Kidney (tissue), 14 donors: ENCODE data around the gene FBXW4. TPM values are rescaled to one million over a fixed set of nuclear protein-coding genes. Genes with fewer than 3 reads are reported as not detected.
A peak's percentile ranks its signal among the peaks of the same experiment; 100 is the strongest.

Experiments
- DNase-seq, 5 donors: peaks; one replicate each; pipeline ENCODE4 v3.0.0-alpha.2; 2013 to 2020
- FAIRE-seq: peaks from 2 replicates; lab custom pipeline; 2012; peaks lifted over from hg19 to GRCh38; lab: Jason Lieb, UNC
- H3K27ac ChIP-seq, 2 donors: one replicate each; pipeline ENCODE4 v1.7.0; 2013; ENCODE audit warnings: low read depth in 2 of 2, low read length in 2 of 2, inconsistent platforms in 1 of 2
- H3K27me3 ChIP-seq: one replicate; pipeline ENCODE4 v1.7.1; 2013; ENCODE audit warnings: low read length, inconsistent platforms; ENCODE audit not compliant: control insufficient read depth, insufficient read depth
- H3K36me3 ChIP-seq, 3 donors: one replicate each; pipeline versions ENCODE4 v1.7.0 to v1.7.1; 2013; ENCODE audit warnings: low read length in 3 of 3, control low read depth in 1 of 3, inconsistent platforms in 1 of 3; ENCODE audit not compliant: insufficient read depth in 3 of 3, control insufficient read depth in 2 of 3
- H3K4me1 ChIP-seq, 3 donors: one replicate each; pipeline versions ENCODE4 v1.7.0 to v1.7.1; 2013; ENCODE audit warnings: low read length in 3 of 3, inconsistent platforms in 1 of 3, low read depth in 1 of 3; ENCODE audit not compliant: control insufficient read depth in 2 of 3, insufficient read depth in 2 of 3
- H3K4me3 ChIP-seq, 3 donors: one replicate each; pipeline versions ENCODE4 v1.7.0 to v1.8.1; 2013; ENCODE audit warnings: low read length in 3 of 3, control low read depth in 1 of 3, inconsistent platforms in 1 of 3
- H3K9ac ChIP-seq, 3 donors: one replicate each; pipeline versions ENCODE4 v1.7.0 to v1.7.1; 2013; ENCODE audit warnings: low read length in 3 of 3, control low read depth in 1 of 3, inconsistent platforms in 1 of 3
- H3K9me3 ChIP-seq, 3 donors: one replicate each; pipeline versions ENCODE4 v1.7.0 to v1.7.1; 2013; ENCODE audit warnings: low read length in 3 of 3, control low read depth in 1 of 3, inconsistent platforms in 1 of 3; ENCODE audit not compliant: control insufficient read depth in 2 of 3, insufficient read depth in 1 of 3
- intact Hi-C: fragments of 100-400 bp; cut with DNase I; formaldehyde crosslinking; loops from one replicate; pipeline ENCODE4 v1.11.1; 2022
- polyA plus RNA-seq: library from polyadenylated mRNA; stranded (reverse); fragments of 350-450 nt; fragmentation: Illumina TruSeq; extraction: RNeasy Lipid Tissue Mini Kit (QIAGEN cat#74804); gene quantifications from one replicate; pipeline ENCODE4 v1.2.3, GENCODE V29; 2014; ENCODE audit warnings: low read depth, low replicate concordance; ENCODE audit not compliant: insufficient read depth
- total RNA-seq: library from RNA; stranded (reverse); fragmentation: NEBNext Ultra II Directional; extraction: Animal tissue kit (Norgen Biotek cat#: 25700); gene quantifications from one replicate; pipeline ENCODE4 v1.2.1, GENCODE V29; 2021
- TF ChIP-seq, protein P1 (sequence below): IDR thresholded peaks from 3 replicates; pipeline ENCODE4 v1.5.1; 2012; ENCODE audit warnings: mild to moderate bottlenecking, moderate library complexity, borderline replicate concordance; ENCODE audit not compliant: insufficient read depth; ENCODE audit errors: extremely low read depth
- donor health status: control.
- donor health status: control.
- donor health status: control.
- donor health status: control.
- donor health status: control.
- donor health status: DM: yes; HTN: yes; CAD: no.
- donor health status: Normal renal cell carcinoma (clear cell type).

FBXW4 gene
- total and polyA plus RNA-seq, 2 donors from 2014 or later = 47.6 to 80.1 TPM

DNA sequence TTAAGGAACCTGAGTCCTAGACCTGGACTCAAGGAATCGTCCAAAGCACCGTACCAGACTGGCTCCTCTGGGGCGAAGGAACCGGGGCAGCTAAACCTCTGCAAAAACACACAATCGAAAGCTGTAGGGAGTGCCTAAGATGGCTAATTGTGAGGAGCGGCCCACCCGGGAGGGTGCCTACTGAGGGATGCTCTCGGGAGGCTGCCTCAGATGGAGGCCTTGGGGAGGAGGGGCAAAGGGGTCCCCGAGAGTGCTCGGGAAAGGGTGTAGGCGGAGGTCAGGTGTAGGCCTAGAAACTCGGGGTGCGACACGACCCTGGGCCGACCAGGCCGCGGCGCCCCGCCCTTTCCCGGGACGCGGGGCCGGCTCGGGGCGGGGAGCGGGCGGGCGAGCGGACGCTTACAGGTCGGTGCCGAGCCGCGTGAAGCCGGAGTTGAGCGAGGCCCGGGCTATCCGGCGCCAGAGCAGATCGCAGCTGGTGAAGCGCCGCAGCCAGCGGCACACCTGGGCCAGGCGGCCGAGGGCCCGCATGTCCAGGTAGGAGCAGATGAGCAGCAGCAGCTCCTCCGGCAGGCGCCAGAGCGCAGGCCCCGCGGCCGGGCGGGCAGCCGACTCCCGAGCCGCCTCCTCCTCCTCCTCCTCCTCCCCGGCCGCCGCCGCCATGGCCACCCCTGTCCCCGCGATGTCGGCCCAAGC is 844 bp downstream of the FBXW4 start:
- TF ChIP-seq, protein P1, sequence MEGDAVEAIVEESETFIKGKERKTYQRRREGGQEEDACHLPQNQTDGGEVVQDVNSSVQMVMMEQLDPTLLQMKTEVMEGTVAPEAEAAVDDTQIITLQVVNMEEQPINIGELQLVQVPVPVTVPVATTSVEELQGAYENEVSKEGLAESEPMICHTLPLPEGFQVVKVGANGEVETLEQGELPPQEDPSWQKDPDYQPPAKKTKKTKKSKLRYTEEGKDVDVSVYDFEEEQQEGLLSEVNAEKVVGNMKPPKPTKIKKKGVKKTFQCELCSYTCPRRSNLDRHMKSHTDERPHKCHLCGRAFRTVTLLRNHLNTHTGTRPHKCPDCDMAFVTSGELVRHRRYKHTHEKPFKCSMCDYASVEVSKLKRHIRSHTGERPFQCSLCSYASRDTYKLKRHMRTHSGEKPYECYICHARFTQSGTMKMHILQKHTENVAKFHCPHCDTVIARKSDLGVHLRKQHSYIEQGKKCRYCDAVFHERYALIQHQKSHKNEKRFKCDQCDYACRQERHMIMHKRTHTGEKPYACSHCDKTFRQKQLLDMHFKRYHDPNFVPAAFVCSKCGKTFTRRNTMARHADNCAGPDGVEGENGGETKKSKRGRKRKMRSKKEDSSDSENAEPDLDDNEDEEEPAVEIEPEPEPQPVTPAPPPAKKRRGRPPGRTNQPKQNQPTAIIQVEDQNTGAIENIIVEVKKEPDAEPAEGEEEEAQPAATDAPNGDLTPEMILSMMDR = no peak
- peaks cover 4 to 19% (median 18%) of the 10 kb centered on the region in 3 donors for H3K4me1 ChIP-seq
- no peaks in the 10 kb centered on the region for H3K9me3 ChIP-seq
- peak overlapping the region; percentile 74 to 89 (median 81) for H3K4me3 ChIP-seq
- H3K27ac ChIP-seq = peak overlapping the region; percentile 97 to 98
- H3K9ac ChIP-seq = peak overlapping the region; percentile 66 to 99 (median 77)
- H3K36me3 ChIP-seq = no peaks in the 10 kb centered on the region
- intact Hi-C loops = no loop called here
- H3K27me3 ChIP-seq = no peaks in the 10 kb centered on the region
- FAIRE-seq (no peak), DNase-seq (peak; percentile 75 to 87 (median 80))

DNA sequence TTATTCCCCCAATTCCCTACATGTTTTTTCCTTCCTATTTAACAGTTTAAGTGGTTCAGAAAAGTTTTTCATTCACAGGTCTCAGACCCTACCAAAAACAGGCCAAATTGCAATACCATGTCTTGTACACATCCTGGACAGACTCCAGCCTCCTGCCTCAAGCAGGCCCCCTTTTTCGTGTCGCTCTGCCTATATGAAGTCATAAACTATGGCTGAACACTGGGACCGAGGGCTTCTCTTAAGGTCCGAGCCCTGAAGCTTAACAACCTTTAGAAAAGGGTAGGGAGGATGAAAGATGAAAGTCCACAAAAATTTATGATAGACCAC is 1.4 kb downstream of the FBXW4 start:
- FAIRE-seq = no peak

DNA sequence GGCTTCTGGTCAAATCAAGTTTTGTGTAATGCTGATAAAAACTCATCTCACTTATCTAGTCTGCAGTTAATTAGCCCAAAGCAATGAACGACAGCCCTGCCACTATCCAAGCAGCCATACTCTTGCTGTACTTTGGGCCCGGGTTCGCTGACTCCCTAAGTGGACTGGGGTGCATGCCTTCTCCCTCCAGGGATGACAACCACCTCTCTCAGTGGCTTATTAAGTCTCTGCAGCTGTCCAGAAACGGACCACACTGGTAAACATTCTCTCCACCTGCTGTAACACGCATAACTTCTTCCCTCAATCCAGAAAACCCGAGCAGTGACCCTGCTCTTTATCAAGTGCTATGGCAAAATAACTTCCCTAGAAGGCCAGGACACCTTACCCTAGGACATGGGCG is 3.9 kb downstream of the FBXW4 start:
- DNase-seq = no peak
- intact Hi-C loops = no loop called here

More for the DNA sequence above, 1.4 kb downstream of the FBXW4 start:
- H3K9ac ChIP-seq = peak overlapping the region; percentile 43 to 99 (median 66)
- TF ChIP-seq, protein P1 = no peak
- DNase-seq = peak in 1 of 5 donors; percentile 76
- H3K36me3 ChIP-seq = no peaks in the 10 kb centered on the region
- no peaks in the 10 kb centered on the region for H3K27me3 ChIP-seq
- H3K4me3 ChIP-seq = peak overlapping the region; percentile 55 to 89 (median 81)
- no peaks in the 10 kb centered on the region for H3K9me3 ChIP-seq
- intact Hi-C loops = no loop called here
- H3K4me1 ChIP-seq = peaks cover 4 to 19% (median 18%) of the 10 kb centered on the region in 3 donors
- H3K27ac ChIP-seq = peak overlapping the region; percentile 97 to 98

More for the DNA sequence above, 3.9 kb downstream of the FBXW4 start:
- peak overlapping the region in 1 of 3 donors; percentile 10 for H3K4me3 ChIP-seq
- no peaks in the 10 kb centered on the region for H3K27me3 ChIP-seq
- no peak overlapping the region for H3K27ac ChIP-seq
- no peaks in the 10 kb centered on the region for H3K36me3 ChIP-seq
- no peak for FAIRE-seq
- TF ChIP-seq, protein P1 = no peak
- H3K4me1 ChIP-seq = peaks cover 4 to 19% (median 18%) of the 10 kb centered on the region in 3 donors
- no peaks in the 10 kb centered on the region for H3K9me3 ChIP-seq
- no peak overlapping the region for H3K9ac ChIP-seq
